Measurements from ENCODE around the gene VOPP1. TPM values are rescaled to one million over a fixed set of nuclear protein-coding genes. Genes with fewer than 3 reads are reported as not detected.

The VOPP1 gene
- total and polyA plus RNA-seq, 2 of the 13 experiments (the other 11 are each of a cell fraction or from before 2014, with no cell fraction given), result 21.8 to 55.3 TPM

DNA sequence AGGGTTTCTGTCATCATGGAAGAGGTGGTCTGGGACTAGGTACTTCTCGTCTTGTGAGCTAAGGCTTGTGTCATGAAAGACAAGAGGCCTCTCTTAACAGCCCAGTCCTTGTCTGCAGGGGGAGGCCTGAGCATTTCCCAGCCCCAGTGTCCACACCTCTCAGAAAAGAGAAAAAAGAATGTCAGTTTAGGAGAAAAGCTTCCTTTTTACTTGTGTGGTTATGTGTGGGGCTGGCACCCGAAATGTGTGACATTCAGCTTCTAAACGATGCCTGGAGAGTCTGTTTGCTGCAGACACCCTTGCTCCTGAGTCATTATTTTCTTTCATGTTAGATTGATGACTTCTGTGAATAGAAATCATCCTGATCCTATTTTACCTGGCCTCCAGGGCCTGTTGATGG is 139.8 kb downstream of the VOPP1 start (continued):
- no peak for TF ChIP-seq MTA3 (CRISPR knock-in tag; IDR thresholded peaks at IDR 0.05)

DNA sequence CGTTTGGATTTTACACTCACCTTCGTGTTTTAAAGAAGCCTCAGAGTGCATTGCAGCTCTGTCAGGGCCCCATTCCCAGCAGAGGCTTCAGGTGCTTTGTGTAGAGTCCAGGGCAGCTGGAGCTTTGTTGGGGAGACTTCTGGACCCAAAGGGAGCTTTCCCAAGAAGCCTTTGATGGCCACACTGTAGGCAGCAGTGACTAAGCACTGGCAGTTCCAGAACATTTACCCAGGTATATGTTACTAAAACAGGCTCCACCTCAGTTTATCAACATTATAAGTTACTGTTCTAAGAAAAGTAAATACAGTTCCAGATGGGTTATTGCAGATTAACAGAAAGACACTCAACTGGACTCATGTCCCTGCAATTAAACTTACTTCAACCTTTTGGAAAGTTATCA is 140.4 kb downstream of the VOPP1 start:
- Histone ChIP-seq H3K27ac (ENCODE audit: extremely low read length, insufficient read depth, low read length) (no peak overlapping the region), H2AFZ (ENCODE audit: low read length) (no peak overlapping the region), H3K27me3 (ENCODE audit: control insufficient read depth in 1 of 2, insufficient read depth in 2 of 2, low read length in 2 of 2) (no peaks in the 10 kb centered on the region), H3K4me2 (ENCODE audit: low read depth, low read length) (no peak overlapping the region), H3K4me3 (replicated peaks in 1 of 3; ENCODE audit: insufficient read depth in 1 of 3, low read depth in 2 of 3, low read length in 3 of 3) (no peak overlapping the region), H3K4me1 (ENCODE audit: insufficient read depth, low read length) (peaks cover 6% of the 10 kb centered on the region; the same call in 1 of the 2 replicates), H3K9me3 (ENCODE audit: low read length) (no peaks in the 10 kb centered on the region), H4K20me1 (ENCODE audit: insufficient read depth, low read length) (no peaks in the 10 kb centered on the region), H3K9ac (ENCODE audit: insufficient read depth, low read depth, low read length) (no peak overlapping the region), H3K79me2 (ENCODE audit: insufficient read depth, low read length) (no peaks in the 10 kb centered on the region), H3K36me3 (replicated peaks in 1 of 2; ENCODE audit: control insufficient read depth in 1 of 2, insufficient read depth in 2 of 2, low read length in 2 of 2) (peaks cover 3 to 4% of the 10 kb centered on the region in 2 experiments; a peak in 3 of 5 replicates)
- in situ Hi-C loops (cut with HindIII; ENCODE audit: extremely low pct_ligation_motif_present, low pct_unique_long_range_greater_than_20kb), result loop anchor here (10.0 kb wide), 1 partner anchor 163 kb away; no protein-coding TSS in a partner anchor
- ChIA-PET CTCF (ENCODE audit: low intra/inter-chr PET ratio, low total read pairs) (no interaction called here), POLR2A (no interaction called here)
- DNase-seq (ENCODE audit: low spot score) (no peak), FAIRE-seq (no peak), ATAC-seq (no peak)
- BruUV-seq (replicated peaks), result no TSS peak
- TF ChIP-seq ZNF703 (CRISPR knock-in tag; IDR thresholded peaks at IDR 0.05; ENCODE audit: borderline replicate concordance) (no peak), ZNF234 (CRISPR knock-in tag; conservative IDR thresholded peaks at IDR 0.05) (no peak), CHCHD3 (CRISPR knock-in tag; IDR thresholded peaks at IDR 0.05) (no peak), NFE2L1 (CRISPR knock-in tag; IDR thresholded peaks at IDR 0.05; ENCODE audit: borderline replicate concordance) (no peak), RBM22 (optimal IDR thresholded peaks at IDR 0.05; ENCODE audit: low read length) (no peak), ZNF264 (CRISPR knock-in tag; IDR thresholded peaks at IDR 0.05) (no peak), ZNF460 (CRISPR knock-in tag; IDR thresholded peaks at IDR 0.05; ENCODE audit: borderline replicate concordance) (no peak), ZFP36L2 (CRISPR knock-in tag; IDR thresholded peaks at IDR 0.05) (no peak), PHF21A (CRISPR knock-in tag; IDR thresholded peaks at IDR 0.05) (no peak), KDM5B (CRISPR knock-in tag; IDR thresholded peaks at IDR 0.05; ENCODE audit: borderline replicate concordance) (no peak), ZNF761 (CRISPR knock-in tag; conservative IDR thresholded peaks at IDR 0.05) (no peak)
- TF ChIP-seq, protein P1, sequence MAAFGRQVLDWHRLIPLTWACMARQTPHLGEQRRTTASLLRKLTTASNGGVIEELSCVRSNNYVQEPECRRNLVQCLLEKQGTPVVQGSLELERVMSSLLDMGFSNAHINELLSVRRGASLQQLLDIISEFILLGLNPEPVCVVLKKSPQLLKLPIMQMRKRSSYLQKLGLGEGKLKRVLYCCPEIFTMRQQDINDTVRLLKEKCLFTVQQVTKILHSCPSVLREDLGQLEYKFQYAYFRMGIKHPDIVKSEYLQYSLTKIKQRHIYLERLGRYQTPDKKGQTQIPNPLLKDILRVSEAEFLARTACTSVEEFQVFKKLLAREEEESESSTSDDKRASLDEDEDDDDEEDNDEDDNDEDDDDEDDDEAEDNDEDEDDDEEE (CRISPR knock-in tag; IDR thresholded peaks at IDR 0.05), result no peak
- TF ChIP-seq, protein P2, sequence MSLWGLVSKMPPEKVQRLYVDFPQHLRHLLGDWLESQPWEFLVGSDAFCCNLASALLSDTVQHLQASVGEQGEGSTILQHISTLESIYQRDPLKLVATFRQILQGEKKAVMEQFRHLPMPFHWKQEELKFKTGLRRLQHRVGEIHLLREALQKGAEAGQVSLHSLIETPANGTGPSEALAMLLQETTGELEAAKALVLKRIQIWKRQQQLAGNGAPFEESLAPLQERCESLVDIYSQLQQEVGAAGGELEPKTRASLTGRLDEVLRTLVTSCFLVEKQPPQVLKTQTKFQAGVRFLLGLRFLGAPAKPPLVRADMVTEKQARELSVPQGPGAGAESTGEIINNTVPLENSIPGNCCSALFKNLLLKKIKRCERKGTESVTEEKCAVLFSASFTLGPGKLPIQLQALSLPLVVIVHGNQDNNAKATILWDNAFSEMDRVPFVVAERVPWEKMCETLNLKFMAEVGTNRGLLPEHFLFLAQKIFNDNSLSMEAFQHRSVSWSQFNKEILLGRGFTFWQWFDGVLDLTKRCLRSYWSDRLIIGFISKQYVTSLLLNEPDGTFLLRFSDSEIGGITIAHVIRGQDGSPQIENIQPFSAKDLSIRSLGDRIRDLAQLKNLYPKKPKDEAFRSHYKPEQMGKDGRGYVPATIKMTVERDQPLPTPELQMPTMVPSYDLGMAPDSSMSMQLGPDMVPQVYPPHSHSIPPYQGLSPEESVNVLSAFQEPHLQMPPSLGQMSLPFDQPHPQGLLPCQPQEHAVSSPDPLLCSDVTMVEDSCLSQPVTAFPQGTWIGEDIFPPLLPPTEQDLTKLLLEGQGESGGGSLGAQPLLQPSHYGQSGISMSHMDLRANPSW (CRISPR knock-in tag; IDR thresholded peaks at IDR 0.05; ENCODE audit: borderline replicate concordance), result no peak
- TF ChIP-seq, protein P3, sequence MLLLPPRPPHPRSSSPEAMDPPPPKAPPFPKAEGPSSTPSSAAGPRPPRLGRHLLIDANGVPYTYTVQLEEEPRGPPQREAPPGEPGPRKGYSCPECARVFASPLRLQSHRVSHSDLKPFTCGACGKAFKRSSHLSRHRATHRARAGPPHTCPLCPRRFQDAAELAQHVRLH (CRISPR knock-in tag; IDR thresholded peaks at IDR 0.05; ENCODE audit: borderline replicate concordance, low read depth), result no peak
- TF ChIP-seq, protein P4, sequence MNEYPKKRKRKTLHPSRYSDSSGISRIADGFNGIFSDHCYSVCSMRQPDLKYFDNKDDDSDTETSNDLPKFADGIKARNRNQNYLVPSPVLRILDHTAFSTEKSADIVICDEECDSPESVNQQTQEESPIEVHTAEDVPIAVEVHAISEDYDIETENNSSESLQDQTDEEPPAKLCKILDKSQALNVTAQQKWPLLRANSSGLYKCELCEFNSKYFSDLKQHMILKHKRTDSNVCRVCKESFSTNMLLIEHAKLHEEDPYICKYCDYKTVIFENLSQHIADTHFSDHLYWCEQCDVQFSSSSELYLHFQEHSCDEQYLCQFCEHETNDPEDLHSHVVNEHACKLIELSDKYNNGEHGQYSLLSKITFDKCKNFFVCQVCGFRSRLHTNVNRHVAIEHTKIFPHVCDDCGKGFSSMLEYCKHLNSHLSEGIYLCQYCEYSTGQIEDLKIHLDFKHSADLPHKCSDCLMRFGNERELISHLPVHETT (CRISPR knock-in tag; conservative IDR thresholded peaks at IDR 0.05), result no peak
- intact Hi-C loops (cut with micrococcal nuclease; ENCODE audit: unreplicated experiment), result no loop called here
- no CpG with 5 or more reads among the region's 2 CpGs for WGBS (ENCODE audit: low lambda C conversion rate)

Data from HepG2 (cell line).